ENCODE measurements around the gene BCDIN3D. TPM values are rescaled to one million over a fixed set of nuclear protein-coding genes. Genes with fewer than 3 reads are reported as not detected.

The BCDIN3D gene
- total and polyA plus RNA-seq, 10 of the 15 experiments (the other 5 are each of a cell fraction or from before 2014, with no cell fraction given), result 3.7 to 7.2 (median 6.4) TPM

GRCh38 chr12:49853671-49854070 lies 10.8 kb upstream of the BCDIN3D start:
- Histone ChIP-seq H3K9me3 (replicated peaks; ENCODE audit: control insufficient read depth, insufficient read depth, low read length) (peaks cover 1% of the 10 kb centered on the region; the same call in 1 of the 3 replicates), H2AFZ (ENCODE audit: control insufficient read depth, low read depth, low read length) (no peak overlapping the region), H3K9ac (ENCODE audit: control insufficient read depth, insufficient read depth, low read length) (no peak overlapping the region), H4K20me1 (ENCODE audit: control insufficient read depth, insufficient read depth) (no peaks in the 10 kb centered on the region), H3K4me2 (ENCODE audit: control insufficient read depth, insufficient read depth) (no peak overlapping the region), H3K79me2 (ENCODE audit: control insufficient read depth, insufficient read depth, low read length) (no peaks in the 10 kb centered on the region), H3K4me1 (ENCODE audit: control insufficient read depth, insufficient read depth, low read length) (no peaks in the 10 kb centered on the region), H3K36me3 (ENCODE audit: control insufficient read depth in 2 of 2, insufficient read depth in 2 of 2, low read length in 1 of 2) (no peaks in the 10 kb centered on the region), H3K4me3 (no peak overlapping the region), H3K27me3 (replicated peaks in 1 of 2; ENCODE audit: control insufficient read depth in 2 of 2, insufficient read depth in 2 of 2, low read length in 1 of 2) (no peaks in the 10 kb centered on the region), H3K27ac (ENCODE audit: control insufficient read depth, insufficient read depth) (no peak overlapping the region)
- SMC1A ChIA-PET (ENCODE audit: uncharacterized antibody, unreplicated experiment), result no interaction called here
- FAIRE-seq, result no peak
- no peak for ATAC-seq
- CTCF ChIA-PET, result interaction anchor here (2.6 kb wide), 1 partner anchor 14 kb away, joined by 12 read pairs; no protein-coding TSS in a partner anchor
- POLR2A ChIA-PET, result no interaction called here
- in situ Hi-C loops (cut with MboI) (no loop called here), intact Hi-C loops (cut with micrococcal nuclease; ENCODE audit: unreplicated experiment) (no loop called here)
- no TSS peak for BruUV-seq (replicated peaks)
- 91% methylated on average over 2 of the region's 2 CpGs for WGBS (ENCODE audit: insufficient coverage, insufficient replicate concordance, low lambda C conversion rate, missing lambda C conversion rate)
- RAD21 ChIA-PET (ENCODE audit: unreplicated experiment), result no interaction called here
- no peak for DNase-seq (ENCODE audit: low read depth, low spot score)
- TF ChIP-seq IRF4 (IDR thresholded peaks at IDR 0.05; ENCODE audit: low read depth, low read length) (no peak), E2F8 (IDR thresholded peaks at IDR 0.05; ENCODE audit: low read depth, partially characterized antibody) (no peak), MTA2 (IDR thresholded peaks at IDR 0.05; ENCODE audit: low read depth) (no peak), WRNIP1 (IDR thresholded peaks at IDR 0.05; ENCODE audit: borderline replicate concordance, low read depth, low read length) (no peak), MAX (IDR thresholded peaks at IDR 0.05; ENCODE audit: low read depth, low read length) (no peak), ATF2 (IDR thresholded peaks at IDR 0.05; ENCODE audit: low read length) (no peak), POLR2AphosphoS2 (IDR thresholded peaks at IDR 0.05; ENCODE audit: low read depth, low read length) (no peak), ZNF687 (IDR thresholded peaks at IDR 0.05) (no peak), CHD1 (IDR thresholded peaks at IDR 0.05; ENCODE audit: low read depth, low read length) (no peak), SMC3 (IDR thresholded peaks at IDR 0.05; ENCODE audit: borderline replicate concordance, low read length) (no peak), SMAD1 (IDR thresholded peaks at IDR 0.05; ENCODE audit: low read depth, partially characterized antibody) (no peak), IKZF2 (IDR thresholded peaks at IDR 0.05) (no peak), NFIC (IDR thresholded peaks at IDR 0.05; ENCODE audit: low read depth, low read length) (no peak), CBX3 (IDR thresholded peaks at IDR 0.05; ENCODE audit: borderline replicate concordance, low read depth) (no peak)
